GM19467 (cell line): ENCODE measurements around the gene TRPV3.
"Not testable (repeated sequence)": the region's sequence is repeated elsewhere in the genome, so short reads cannot be mapped to it uniquely, and the experiment has no call there.

ENCODE experiments used
- ATAC-seq: cut with Tn5 transposase; IDR thresholded peaks from one replicate; pipeline ENCODE4 v1.9.1; 2021; ENCODE audit warnings: mild to moderate bottlenecking, moderate library complexity; ENCODE audit not compliant: unreplicated experiment

Gene TRPV3

DNA sequence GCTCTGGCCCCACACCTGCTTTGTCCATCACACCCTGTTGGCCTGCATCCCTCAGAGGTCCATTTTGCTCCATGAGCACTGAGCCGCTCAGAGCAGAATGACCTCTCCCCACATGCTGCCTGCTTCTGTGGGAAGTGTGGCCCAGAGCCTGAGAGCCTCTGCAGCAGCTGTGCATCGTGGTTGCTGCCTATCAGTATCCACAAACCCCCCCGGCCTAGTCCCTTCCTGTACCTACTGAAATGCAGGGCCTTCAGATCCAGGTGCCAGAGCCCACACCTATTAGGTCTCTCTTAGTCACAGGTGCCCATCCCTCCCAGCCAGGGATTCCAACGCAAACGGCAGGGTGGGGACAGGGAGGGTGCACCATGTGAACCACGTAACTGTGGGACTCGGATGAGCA, 16.6 kb upstream of the TRPV3 start:
- no peak for ATAC-seq

DNA sequence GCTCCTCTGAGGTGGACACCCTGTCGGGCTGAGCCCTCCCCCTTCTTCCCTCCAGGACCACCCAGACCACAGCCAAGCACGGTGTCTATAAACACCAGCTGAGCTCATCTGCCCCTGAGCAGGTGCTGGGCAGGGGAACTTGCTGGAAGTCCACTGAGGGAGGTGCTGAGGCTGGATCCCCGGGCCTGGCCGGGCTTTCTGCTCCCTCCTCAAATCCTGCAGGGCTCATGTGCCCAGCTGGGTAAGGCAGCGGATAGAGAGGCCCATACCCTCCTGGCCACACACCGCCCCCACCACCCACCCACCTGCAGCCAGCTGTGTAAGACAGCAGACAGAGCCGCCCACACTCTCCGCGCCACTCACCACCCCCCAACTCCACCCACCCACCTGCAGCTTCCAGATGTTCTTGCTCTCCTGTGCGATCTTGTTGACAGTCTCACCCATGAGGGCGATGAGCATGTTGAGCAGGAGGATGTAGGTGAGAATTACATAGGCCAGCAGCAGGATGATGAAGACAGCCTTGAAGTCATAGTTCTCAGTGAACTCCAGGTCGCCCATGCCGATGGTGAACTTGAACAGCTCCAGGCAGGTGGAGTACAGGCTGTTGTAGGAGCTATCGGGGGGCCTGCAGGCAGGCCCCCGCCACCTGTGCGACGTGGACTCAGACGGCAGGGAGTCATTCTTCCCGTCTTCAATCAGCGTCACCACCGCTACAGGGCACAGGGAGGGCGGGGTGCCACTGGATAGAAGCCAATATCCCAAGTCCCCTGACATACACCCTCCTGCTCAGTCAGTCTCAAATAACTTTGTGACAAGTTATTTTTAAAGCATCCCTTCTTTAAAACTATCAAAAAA, 15.9 kb upstream of the TRPV3 start:
- no peak for ATAC-seq

DNA sequence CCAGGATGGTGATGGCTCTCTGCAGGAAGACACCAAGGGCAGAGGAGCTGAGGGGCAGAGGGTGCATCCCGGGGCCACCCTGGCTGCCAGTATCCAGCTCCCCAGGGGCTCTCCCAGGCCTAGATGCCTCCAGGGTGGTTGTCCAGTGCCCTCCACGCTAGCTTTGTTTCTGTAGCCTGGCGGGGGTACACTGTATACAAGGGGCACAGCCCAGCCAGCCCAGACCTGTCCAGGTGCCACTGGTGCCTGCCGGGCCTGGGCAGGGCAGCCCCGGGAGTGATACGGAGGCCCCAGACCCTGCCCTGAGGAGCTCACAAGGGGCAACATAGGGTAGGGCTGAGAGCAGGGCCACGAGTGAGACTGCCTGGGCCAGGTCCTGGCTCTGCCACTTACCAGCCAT, 14.6 kb upstream of the TRPV3 start:
- no peak for ATAC-seq

DNA sequence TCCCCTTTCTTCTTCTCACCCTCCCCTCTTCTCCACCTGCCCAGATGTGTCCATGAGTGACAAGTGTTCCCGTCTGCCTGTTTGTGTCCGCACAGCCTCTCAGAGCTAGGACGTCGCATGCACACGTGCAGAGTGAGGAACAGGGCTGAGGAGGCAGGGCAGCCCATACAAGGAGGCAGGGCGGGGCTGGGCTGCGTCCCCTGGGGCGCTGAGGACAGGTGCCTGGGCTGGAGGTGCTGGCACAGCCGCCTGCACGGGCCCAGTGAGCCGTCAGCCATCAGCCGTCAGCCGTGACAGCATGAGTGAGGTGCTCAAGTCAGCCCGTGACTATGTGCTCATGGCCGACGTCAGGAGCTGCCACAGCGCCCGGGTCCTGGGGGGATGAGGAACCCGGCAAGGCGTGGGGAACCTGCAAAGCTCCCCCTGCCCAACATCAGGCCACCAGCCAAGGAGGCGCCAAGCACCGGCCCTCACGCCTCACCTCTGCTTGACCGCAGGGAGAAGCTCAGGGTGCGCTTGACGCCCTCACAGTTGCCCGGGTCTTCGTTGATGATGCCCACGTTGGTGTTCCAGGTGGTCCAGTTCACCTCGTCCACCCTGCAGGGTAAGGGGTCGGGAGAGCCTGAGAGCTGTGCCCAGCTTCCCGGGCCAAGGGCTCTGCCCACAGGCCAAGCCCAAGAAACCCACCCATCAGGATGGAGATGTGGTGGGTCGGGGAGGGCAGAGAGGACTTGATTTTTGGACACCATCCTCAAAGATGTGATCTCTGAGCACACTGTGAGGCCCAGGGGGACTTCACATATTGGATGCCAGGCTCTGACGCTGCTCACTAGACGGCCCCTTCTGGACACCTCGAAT, 13.7 kb upstream of the TRPV3 start:
- ATAC-seq = no peak

DNA sequence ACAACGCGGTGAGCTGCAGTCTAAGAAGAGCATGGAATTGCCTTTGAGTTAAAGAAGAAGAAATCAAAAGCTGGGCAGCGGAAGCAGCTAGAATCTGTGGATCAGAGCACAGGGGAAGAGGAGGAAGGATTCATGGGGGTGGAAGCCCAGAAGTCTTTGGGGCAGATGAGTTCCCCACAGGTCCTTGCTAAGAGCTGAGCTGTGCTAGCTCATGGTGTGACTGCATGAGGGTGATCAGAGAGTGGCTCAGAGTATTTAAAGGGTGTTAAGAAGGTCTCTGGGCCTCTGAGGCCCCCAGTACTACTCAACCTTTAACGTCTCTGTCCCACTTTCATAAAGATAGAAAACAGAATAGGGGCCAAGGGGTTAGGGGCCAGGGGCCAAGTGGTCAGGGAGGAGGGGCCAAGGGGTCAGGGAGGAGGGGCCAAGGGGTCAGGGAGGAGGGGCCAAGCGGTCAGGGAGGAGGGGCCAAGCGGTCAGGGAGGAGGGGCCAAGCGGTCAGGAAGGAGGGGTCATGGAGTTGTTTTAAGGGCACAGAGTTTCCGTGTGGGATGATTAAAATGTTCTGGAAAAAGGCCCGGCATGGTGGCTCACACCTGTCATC, 12.0 kb upstream of the TRPV3 start:
- no peak for ATAC-seq

DNA sequence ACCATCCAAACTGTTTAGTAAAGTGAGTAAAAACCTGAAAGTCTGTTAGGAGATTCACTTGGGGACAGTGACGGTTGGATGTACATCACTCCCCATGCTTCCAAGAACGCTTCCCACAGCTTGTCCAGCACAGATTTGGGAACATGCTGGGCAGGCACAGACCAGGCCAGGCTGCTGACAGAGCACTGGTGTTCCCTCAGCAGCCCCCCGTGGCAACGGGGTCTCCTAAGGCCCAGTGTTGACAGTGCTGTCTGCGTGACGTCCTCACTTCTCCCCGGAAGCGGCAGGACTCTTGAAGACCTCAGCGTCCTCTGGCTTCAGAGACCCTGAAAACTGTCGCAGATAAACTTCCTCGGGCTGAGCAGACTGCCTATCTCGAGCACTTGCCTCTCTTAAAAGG, 8.9 kb upstream of the TRPV3 start:
- ATAC-seq = no peak

DNA sequence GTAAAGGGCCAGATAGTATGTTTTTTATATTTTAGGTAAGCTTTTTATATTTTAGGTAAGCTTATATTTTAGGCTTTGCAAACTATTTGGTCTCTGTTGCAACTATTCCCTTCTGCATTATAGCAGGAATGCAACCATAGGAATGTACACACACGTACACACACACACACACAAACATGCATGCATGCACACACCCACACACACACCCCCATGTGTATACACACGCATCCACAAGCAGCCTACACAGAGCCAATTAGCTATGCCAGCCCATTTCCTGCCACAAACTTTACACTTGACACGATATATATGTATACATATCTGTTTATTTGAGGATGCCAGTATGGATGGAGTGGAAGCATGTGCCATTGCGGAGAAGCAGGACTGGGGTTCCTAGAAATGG, 7.5 kb upstream of the TRPV3 start:
- no peak for ATAC-seq

DNA sequence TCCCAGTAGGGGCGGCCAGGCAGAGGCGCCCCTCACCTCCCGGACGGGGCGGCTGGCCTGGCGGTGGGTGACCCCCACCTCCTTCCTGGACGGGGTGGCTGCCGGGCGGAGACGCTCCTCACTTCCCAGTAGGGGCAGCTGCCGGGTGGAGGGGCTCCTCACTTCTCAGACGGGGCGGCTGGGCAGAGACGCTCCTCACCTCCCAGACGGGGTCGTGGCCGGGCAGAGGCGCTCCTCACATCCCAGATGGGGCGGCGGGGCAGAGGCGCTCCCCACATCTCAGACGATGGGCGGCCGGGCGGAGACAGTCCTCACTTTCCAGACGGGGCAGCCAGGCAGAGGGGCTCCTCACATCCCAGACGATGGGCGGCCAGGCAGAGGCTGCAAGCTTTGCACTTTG, 6.6 kb upstream of the TRPV3 start:
- ATAC-seq = not testable (repeated sequence)

DNA sequence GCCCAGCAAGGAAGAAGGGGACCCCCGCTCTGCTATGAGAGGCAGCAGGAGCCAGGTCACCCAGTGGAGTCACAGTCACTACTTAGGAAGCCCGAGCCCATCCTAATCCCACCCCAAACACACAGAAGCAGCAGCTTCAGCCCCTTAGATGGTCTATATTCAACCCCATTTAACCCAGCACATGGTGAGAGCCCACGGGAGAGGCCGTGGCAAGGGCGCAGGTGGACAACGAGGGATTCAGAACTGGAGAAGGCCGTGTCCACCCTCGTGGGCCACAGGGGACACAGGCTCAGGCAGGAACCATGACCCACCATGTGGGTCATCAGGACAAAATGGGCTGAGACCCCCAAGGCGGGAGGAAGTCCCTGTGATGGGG, 1.6 kb upstream of the TRPV3 start:
- ATAC-seq = no peak

DNA sequence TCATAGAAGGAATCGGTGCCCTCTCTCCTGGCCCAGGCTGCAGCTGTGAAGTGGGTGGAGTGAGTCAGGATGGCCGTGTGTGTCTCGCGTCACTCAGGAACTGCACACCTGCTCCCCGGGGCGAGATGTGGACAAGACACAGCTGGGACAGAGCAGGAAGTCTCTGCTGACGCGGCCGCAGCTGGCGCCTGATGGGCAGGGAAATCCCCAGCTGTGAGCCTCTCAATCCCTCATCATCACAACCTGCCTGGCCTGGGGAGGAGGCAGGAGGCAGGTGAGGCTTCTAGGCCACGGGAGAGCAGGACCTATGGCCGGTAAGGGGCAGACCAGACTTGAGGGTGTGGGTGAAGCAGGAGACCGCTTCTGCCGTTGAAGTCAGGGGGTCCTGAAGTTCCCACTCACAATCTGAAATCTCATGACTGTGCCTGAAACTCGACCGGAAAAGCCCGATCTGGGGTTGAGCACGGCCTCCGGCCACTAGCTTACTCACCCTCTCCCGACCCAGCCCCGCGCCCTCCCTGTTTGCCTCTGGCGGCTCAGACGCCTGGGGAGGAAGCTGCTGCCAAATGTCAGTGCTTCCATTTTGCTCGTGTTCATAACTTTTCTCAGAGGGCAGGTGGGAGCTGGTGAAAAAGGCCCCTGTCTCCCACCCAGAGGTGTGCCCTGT, 1.1 kb upstream of the TRPV3 start:
- peak; percentile 77 for ATAC-seq

DNA sequence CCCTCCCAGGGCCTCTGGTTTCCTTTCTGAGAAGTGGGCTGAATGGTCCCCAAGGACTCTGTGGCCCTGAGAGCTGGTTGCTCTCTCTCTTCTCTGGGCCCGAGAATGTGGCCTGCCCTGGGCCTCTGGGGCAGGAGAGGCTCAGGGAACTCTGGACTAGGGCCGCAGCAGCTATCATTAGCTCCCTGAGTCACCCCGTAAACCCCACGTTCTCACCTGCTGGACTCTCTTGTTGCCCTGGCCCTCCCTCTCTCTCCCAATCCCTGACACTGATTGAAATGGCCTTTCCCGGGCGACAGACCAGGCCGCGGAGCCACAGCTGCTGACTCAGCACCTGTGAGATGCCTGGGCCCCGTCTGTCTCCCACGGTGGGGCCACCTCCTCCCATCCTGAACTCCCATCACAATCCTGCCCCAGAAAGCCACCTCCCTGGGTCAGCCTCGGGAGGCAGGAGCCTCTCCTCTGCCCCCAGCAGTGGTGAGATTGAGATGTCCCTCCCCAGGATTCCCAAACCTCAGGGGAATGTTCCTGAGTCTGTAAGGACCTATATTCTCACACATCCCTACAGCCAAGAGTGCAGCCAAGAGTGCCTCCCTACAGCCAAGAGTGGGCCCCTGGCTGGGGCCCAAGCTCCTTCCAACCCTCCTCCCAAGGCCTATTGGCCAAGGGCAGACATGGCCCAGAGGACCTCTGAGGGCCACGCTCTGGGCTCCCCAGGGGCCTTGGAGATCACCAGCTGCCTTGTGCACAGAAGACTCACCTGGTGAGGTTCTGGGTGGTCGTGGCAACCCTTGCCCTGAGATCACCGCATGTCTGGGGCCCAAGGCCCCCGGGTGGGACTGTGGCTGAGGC, 470 bp downstream of the TRPV3 start:
- no peak for ATAC-seq

DNA sequence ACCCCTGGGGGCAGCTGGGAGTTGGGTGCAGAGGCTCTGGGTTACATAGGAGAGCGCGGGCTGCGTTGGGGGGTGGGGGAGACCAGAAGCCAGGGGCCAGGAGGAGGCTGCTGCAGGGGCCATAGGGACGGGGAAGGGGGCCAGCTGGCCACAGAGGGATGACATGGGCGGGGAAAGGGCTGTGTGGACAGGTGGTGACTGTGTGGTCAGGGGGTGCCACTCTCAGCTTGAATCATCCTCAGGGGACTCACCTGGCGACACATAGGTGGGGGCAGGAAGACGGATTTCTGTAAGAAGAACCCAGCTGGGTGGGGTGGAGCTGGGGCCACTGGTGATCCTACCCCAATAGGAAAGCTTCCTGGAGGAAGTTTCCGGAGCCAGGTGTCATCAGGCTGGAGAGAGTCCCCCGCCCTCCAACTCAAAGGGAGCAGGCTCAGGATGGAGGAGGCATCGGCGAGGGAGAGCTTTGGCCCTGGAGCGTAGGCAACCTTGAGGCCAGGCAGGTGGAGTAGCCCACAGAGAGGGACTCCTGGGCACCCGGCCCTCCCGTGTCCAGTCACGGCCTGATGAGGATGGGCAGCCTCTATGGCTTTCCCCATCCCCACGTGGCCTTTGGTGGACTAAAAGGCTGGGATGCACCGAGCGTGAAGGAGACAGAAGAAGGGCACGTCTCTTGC, 1.2 kb downstream of the TRPV3 start:
- ATAC-seq = no peak

DNA sequence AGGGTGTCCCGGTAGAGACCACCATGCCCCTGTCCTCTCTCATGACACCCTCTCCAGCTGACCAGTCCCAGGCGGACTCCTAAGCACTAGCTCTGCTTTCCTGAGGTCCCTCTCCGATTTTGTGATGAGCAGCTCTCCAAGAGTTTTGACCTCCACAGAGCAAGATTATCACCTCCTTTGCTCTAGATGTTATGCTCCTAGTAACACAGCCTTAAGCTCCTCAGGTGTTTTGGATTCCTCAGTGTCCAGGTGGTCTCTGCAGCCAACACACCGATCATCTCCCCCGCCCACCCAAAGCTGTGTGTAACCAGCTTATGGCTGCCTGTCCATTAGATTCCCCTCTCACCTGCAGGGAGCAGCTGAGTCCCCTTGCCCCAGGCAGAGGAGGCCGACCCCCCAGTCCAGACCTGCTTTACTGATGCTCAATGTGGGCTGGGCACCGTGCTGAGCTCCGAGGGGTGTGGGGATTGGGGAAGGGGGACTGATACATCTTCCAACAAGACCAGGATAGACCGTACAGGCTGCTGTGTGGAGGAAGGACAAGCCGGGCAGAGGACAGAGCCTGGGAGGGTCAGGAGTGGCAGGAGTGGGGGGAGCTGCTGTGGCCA, 2.3 kb downstream of the TRPV3 start:
- ATAC-seq = no peak

DNA sequence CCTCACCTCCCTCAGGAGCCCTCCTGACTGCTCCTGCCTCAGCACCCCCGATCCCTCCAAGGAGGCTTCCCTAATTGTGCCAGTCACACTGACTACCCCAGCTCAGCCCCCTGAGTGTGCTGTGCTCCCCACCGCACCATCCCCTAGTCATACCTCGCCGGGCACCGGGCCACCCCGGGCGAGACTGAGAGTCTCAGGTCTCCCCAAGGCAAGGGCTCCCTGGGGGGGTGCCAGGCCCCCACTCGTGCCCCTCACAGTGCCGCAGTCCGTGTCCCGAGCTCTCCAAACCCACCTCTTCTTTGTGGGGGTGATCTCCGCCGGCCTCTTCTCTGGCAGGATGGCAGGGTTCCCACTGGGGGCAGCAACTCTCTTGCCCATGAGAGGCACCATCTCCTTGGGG, 3.2 kb downstream of the TRPV3 start:
- ATAC-seq = no peak

DNA sequence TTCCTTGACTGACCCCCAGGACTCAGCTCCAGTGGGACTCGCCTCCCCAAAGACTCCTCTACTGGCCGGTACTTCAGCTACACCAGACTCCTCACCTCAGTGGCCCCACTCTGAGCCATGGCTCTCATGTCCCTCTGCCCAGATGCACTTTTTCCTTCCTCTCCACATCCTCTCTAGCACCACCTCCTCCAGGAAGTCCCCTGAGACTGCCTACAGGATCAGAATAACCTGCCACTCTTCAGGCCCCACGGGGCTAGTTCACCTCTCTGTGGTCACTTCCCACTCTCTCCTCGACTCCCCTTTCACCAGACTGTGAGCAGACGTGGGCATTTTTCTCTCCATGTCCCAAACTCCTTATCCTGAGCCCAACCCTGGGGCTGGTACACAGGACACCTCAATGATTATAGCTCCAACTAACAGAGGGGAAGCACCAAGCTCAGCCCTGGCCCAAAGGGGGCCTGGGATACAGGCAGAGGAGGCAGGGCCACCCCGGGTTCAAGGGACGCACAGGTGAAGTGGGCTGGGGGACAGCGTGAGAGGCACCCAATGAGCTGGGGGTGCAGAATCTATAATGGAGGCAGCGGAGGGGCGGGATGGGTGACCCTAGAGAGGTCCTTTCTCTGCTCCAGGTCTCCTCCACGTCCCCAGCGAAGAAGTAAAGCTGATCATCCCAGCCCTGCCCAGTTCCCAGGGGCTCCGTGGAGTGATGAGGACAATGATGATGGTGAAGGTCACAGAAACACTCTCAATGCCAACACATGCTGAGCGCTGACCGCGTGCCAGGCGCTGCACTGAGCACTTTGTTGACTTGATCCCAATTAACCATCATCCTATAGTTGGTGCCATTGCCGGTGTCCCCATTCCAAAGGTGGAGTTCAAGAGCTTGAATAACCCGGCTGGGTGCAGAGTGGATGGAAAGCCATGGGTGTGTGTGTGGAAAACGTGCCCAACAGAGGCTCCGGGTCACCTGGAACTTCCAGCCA, 3.9 kb downstream of the TRPV3 start:
- no peak for ATAC-seq

DNA sequence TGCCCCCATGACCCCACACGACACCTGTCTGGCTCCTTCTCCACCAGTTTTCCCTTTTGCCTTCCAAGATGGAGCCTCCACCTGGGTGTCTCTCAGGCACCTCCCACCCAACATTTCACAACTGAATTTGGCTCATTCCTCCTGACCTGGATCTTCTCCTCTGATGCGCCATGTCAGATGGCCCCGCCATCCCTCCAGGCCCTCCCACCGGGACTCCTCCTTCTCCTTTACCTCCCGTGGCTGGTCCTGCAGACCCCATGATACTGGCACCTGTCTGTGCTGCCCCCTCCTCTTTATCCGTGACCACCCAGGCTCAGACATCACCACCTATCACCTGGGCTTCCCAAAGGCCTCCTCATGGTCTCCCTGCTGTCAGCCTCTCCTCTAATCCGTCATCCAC, 4.7 kb downstream of the TRPV3 start:
- ATAC-seq = no peak

DNA sequence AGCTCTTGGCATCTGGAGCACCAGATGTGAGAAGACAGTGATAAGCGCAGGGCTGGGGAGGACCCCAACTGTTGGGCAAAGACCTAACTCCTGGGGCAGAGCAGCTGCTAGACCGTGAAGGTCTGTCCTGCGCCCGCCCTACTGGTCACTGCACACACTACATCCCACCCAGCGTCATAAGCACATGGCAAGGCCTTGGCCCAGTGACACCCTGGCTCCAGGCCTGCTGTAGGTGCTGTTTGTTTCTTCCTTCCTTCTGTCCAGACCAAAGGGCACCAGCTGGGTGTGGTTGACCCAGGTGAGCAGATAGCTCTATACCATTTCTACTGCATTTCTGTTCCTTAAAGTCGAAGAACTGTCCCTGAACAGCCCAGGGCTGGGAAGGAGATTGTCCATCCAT, 6.4 kb downstream of the TRPV3 start:
- ATAC-seq = no peak

DNA sequence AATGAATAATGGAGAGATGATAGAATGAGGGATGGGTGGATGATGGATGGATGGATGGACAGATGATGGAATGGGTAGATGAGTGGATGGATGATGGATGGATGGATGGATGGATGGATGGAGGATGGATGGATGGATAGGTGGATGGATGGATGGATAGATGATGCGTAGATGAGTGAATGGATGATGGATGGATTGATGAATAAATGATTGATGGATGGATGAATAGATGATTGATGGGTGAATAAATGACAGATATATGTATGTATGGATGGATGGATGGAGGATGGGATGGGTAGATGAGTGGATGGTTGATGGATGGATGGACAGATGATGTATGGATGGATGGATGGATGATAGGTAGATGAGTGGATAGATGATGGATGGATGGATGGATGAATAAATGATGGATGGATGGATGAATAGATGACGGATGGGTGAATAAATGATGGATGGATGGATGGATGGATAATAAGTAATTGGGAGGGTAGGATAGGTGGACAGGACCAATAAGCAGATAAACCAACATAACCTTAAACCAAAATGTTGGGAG, 7.9 kb downstream of the TRPV3 start:
- ATAC-seq = no peak
